CD4-positive, alpha-beta T cell (primary cell): Measurements from ENCODE around the gene GPR141. TPM values are rescaled to one million over a fixed set of nuclear protein-coding genes. Genes with fewer than 3 reads are reported as not detected.

ENCODE experiments used
- ATAC-seq: fragments of 200-7000 bp; cut with Tn5 transposase; one replicate; pipeline ENCODE4 v1.10.0; 2022; ENCODE audit warnings: mild to moderate bottlenecking; ENCODE audit not compliant: poor library complexity
- CTCF ChIA-PET: fragments of 350-600 bp; sonication (Branson Sonifier 250); formaldehyde crosslinking; loops from one replicate; lab custom pipeline; 2021; ENCODE audit warnings: antibody characterized with exemption, inconsistent platforms; lab: Charles Lee
- POLR2A ChIA-PET: fragments of 350-600 bp; sonication (Branson Sonifier 250); formaldehyde crosslinking; loops from one replicate; lab custom pipeline; 2021; ENCODE audit warnings: antibody characterized with exemption, inconsistent platforms; lab: Charles Lee
- DNase-seq, 14 experiments: peaks; one replicate each; pipeline ENCODE4 v3.0.0-alpha.2; 2013 to 2020; ENCODE audit warnings: mixed read lengths in 2 of 14
- H3K27ac ChIP-seq, 2 donors: one replicate each; pipeline versions ENCODE4 v1.5.1 to v1.7.0; 2013; ENCODE audit warnings: low read length in 2 of 2, low read depth in 1 of 2, mild to moderate bottlenecking in 1 of 2
- H3K27me3 ChIP-seq, 2 experiments: 1 replicate in 1 of 2; 2 replicates in 1 of 2; pipeline versions ENCODE4 v1.6.1 to v1.7.0; 2013; ENCODE audit warnings: low read length in 2 of 2, control low read depth in 1 of 2, mild to moderate bottlenecking in 1 of 2, moderate library complexity in 1 of 2; ENCODE audit not compliant: insufficient read depth in 2 of 2, control insufficient read depth in 1 of 2
- H3K36me3 ChIP-seq: one replicate; pipeline ENCODE4 v1.6.1; 2013; ENCODE audit warnings: low read length, control low read depth; ENCODE audit not compliant: insufficient read depth
- H3K4me1 ChIP-seq: one replicate; pipeline ENCODE4 v1.6.1; 2013; ENCODE audit warnings: low read length, control low read depth; ENCODE audit not compliant: insufficient read depth
- H3K4me3 ChIP-seq: one replicate; pipeline ENCODE4 v1.5.1; 2013; ENCODE audit warnings: mild to moderate bottlenecking, low read length, moderate library complexity
- H3K9me3 ChIP-seq, 2 experiments: 1 replicate in 1 of 2; 2 replicates in 1 of 2; pipeline versions ENCODE4 v1.6.1 to v1.7.0; 2013; ENCODE audit warnings: low read length in 2 of 2, mild to moderate bottlenecking in 2 of 2, control low read depth in 1 of 2, moderate library complexity in 1 of 2; ENCODE audit not compliant: control insufficient read depth in 1 of 2, insufficient read depth in 1 of 2
- H3K27ac Mint-ChIP-seq: one replicate; pipeline ENCODE4 v1.8.0; 2020; ENCODE audit warnings: mixed read lengths
- H3K27me3 Mint-ChIP-seq: one replicate; pipeline ENCODE4 v1.8.0; 2021; ENCODE audit warnings: mixed read lengths
- H3K36me3 Mint-ChIP-seq: one replicate; pipeline ENCODE4 v1.8.0; 2021; ENCODE audit warnings: low read depth, mixed read lengths
- H3K4me1 Mint-ChIP-seq: one replicate; pipeline ENCODE4 v1.8.0; 2021; ENCODE audit warnings: low read depth, mixed read lengths
- H3K4me3 Mint-ChIP-seq: one replicate; pipeline ENCODE4 v1.8.0; 2020; ENCODE audit warnings: mild to moderate bottlenecking, mixed read lengths
- H3K9me3 Mint-ChIP-seq: one replicate; pipeline ENCODE4 v1.8.0; 2020; ENCODE audit warnings: mixed read lengths
- CTCF ChIP-seq: fragments of 200-600 bp; IDR thresholded peaks from one replicate; pipeline ENCODE4 v1.8.0; 2022; ENCODE audit warnings: antibody characterized with exemption, mild to moderate bottlenecking
- intact Hi-C, 2 experiments: fragments of 100-400 bp; cut with DNase I in 1 of 2; cut with micrococcal nuclease in 1 of 2; formaldehyde crosslinking; loops; one replicate each; pipeline versions ENCODE4 v1.15.1 to v1.9.0; 2023 to 2025; cut with DNase I, micrococcal nuclease
- total RNA-seq, 174 experiments: library from RNA in 2 of 174; stranded (reverse) in 2 of 174; gene quantifications; one replicate each; pipeline ENCODE4 v1.2.3 and lab custom pipeline; 2021 to 2026

GPR141 gene
- total RNA-seq, 2 experiments from 2014 or later, result not detected

- CTCF ChIA-PET, result no interaction called here
- Mint-ChIP-seq H3K4me1 (no peaks in the 10 kb centered on the region), H3K27me3 (peaks cover 7% of the 10 kb centered on the region), H3K36me3 (no peaks in the 10 kb centered on the region), H3K4me3 (no peak overlapping the region), H3K27ac (no peak overlapping the region), H3K9me3 (no peaks in the 10 kb centered on the region)
- Histone ChIP-seq H3K27me3 (peaks cover 0 to 5% of the 10 kb centered on the region in 2 experiments), H3K36me3 (no peaks in the 10 kb centered on the region), H3K9me3 (no peaks in the 10 kb centered on the region), H3K4me1 (no peaks in the 10 kb centered on the region), H3K4me3 (no peak overlapping the region), H3K27ac (no peak overlapping the region)
- DNase-seq, result no peak
- POLR2A ChIA-PET, result no interaction called here
- no peak for TF ChIP-seq CTCF
- intact Hi-C loops, result no loop called here
- ATAC-seq, result no peak
Measured at GRCh38 chr7:37756797-37757551, 73.4 kb downstream of the GPR141 start.

GRCh38 chr7:37757563-37757962, 74.0 kb downstream of the GPR141 start:
- H3K4me3 Mint-ChIP-seq, result no peak overlapping the region
- Histone ChIP-seq H3K4me1 (no peaks in the 10 kb centered on the region), H3K9me3 (no peaks in the 10 kb centered on the region), H3K27ac (no peak overlapping the region), H3K4me3 (no peak overlapping the region), H3K36me3 (no peaks in the 10 kb centered on the region), H3K27me3 (peaks cover 0 to 5% of the 10 kb centered on the region in 2 experiments)
- TF ChIP-seq CTCF, result no peak
- H3K4me1 Mint-ChIP-seq, result no peaks in the 10 kb centered on the region
- ChIA-PET POLR2A (no interaction called here), CTCF (no interaction called here)
- ATAC-seq (no peak), DNase-seq (no peak)
- H3K9me3 Mint-ChIP-seq, result no peaks in the 10 kb centered on the region
- H3K36me3 Mint-ChIP-seq, result no peaks in the 10 kb centered on the region
- H3K27ac Mint-ChIP-seq, result no peak overlapping the region
- intact Hi-C loops, result no loop called here
- peaks cover 5% of the 10 kb centered on the region for H3K27me3 Mint-ChIP-seq

- CTCF ChIA-PET, result no interaction called here
- H3K9me3 ChIP-seq, result peaks cover 0 to 7% of the 10 kb centered on the region in 2 experiments
- Mint-ChIP-seq H3K36me3 (no peaks in the 10 kb centered on the region), H3K27ac (no peak overlapping the region), H3K9me3 (no peaks in the 10 kb centered on the region), H3K27me3 (peaks cover 5% of the 10 kb centered on the region), H3K4me1 (no peaks in the 10 kb centered on the region), H3K4me3 (no peak overlapping the region)
- no peaks in the 10 kb centered on the region for H3K4me1 ChIP-seq
- H3K36me3 ChIP-seq, result no peaks in the 10 kb centered on the region
- no peak for TF ChIP-seq CTCF
- H3K4me3 ChIP-seq, result no peak overlapping the region
- POLR2A ChIA-PET, result no interaction called here
- H3K27ac ChIP-seq, result no peak overlapping the region
- peaks cover 0 to 5% of the 10 kb centered on the region in 2 experiments for H3K27me3 ChIP-seq
- intact Hi-C loops, result no loop called here
- DNase-seq (no peak), ATAC-seq (no peak)
Measured at GRCh38 chr7:37758501-37759045, 75.0 kb downstream of the GPR141 start.
